ENCODE data around the gene BRMS1L. TPM values are rescaled to one million over a fixed set of nuclear protein-coding genes. Genes with fewer than 3 reads are reported as not detected.

BRMS1L gene
- polyA plus RNA-seq, 1 donor from 2014 or later: 30.8 TPM

GRCh38 chr14:35909665-35910064 lies 83.5 kb downstream of the BRMS1L start:
- TF ChIP-seq POLR2AphosphoS5 (IDR thresholded peaks at IDR 0.05) (no peak), CTCF (IDR thresholded peaks at IDR 0.05; ENCODE audit: poor library complexity, severe bottlenecking) (no peak), SMC3 (conservative IDR thresholded peaks at IDR 0.05; ENCODE audit: poor library complexity) (no peak), TAF1 (IDR thresholded peaks at IDR 0.05; ENCODE audit: low read depth) (no peak), MXI1 (conservative IDR thresholded peaks at IDR 0.05; ENCODE audit: poor library complexity, severe bottlenecking) (no peak), EZH2 (IDR thresholded peaks at IDR 0.05; ENCODE audit: borderline replicate concordance, insufficient read depth, low read length, poor library complexity, severe bottlenecking) (no peak), REST (IDR thresholded peaks at IDR 0.05; ENCODE audit: borderline replicate concordance) (no peak), RAD21 (conservative IDR thresholded peaks at IDR 0.05) (no peak)
- no peaks in the 10 kb centered on the region for H3K9me2 ChIP-seq (ENCODE audit: insufficient read depth, low read length)
- no peak overlapping the region for H3K4me2 ChIP-seq (ENCODE audit: low read length)
- H3K79me2 ChIP-seq (replicated peaks; ENCODE audit: insufficient read depth, low read length): no peaks in the 10 kb centered on the region
- no peaks in the 10 kb centered on the region for H4K20me1 ChIP-seq (ENCODE audit: insufficient read depth)
- H3K9me3 ChIP-seq (ENCODE audit: low read length): no peaks in the 10 kb centered on the region
- no peak overlapping the region for H3K27ac ChIP-seq (ENCODE audit: low read length)
- H3K36me3 ChIP-seq (ENCODE audit: insufficient read depth, low read length): no peaks in the 10 kb centered on the region
- H3K4me3 ChIP-seq (ENCODE audit: low read length): no peak overlapping the region
- H3K27me3 ChIP-seq (ENCODE audit: insufficient read depth, low read depth, low read length): no peaks in the 10 kb centered on the region
- H3F3A ChIP-seq (ENCODE audit: insufficient read depth, low read length, poor library complexity, severe bottlenecking): no peaks in the 10 kb centered on the region
- no peak overlapping the region for H2AFZ ChIP-seq (ENCODE audit: low read depth, low read length)
- no peak overlapping the region for H3K9ac ChIP-seq (ENCODE audit: low read length)

- Histone ChIP-seq H3K4me2 (ENCODE audit: low read length) (no peak overlapping the region), H3K27ac (ENCODE audit: low read length) (no peak overlapping the region), H4K20me1 (ENCODE audit: insufficient read depth) (no peaks in the 10 kb centered on the region), H3K9me3 (ENCODE audit: low read length) (no peaks in the 10 kb centered on the region), H3K27me3 (ENCODE audit: insufficient read depth, low read depth, low read length) (no peaks in the 10 kb centered on the region), H3K4me3 (ENCODE audit: low read length) (no peak overlapping the region), H3K9me2 (ENCODE audit: insufficient read depth, low read length) (no peaks in the 10 kb centered on the region), H3F3A (ENCODE audit: insufficient read depth, low read length, poor library complexity, severe bottlenecking) (no peaks in the 10 kb centered on the region), H3K9ac (ENCODE audit: low read length) (no peak overlapping the region), H2AFZ (ENCODE audit: low read depth, low read length) (no peak overlapping the region), H3K36me3 (ENCODE audit: insufficient read depth, low read length) (no peaks in the 10 kb centered on the region), H3K79me2 (replicated peaks; ENCODE audit: insufficient read depth, low read length) (no peaks in the 10 kb centered on the region)
- TF ChIP-seq MXI1 (conservative IDR thresholded peaks at IDR 0.05; ENCODE audit: poor library complexity, severe bottlenecking) (no peak), POLR2AphosphoS5 (IDR thresholded peaks at IDR 0.05) (no peak), SMC3 (conservative IDR thresholded peaks at IDR 0.05; ENCODE audit: poor library complexity) (no peak), REST (IDR thresholded peaks at IDR 0.05; ENCODE audit: borderline replicate concordance) (no peak), EZH2 (IDR thresholded peaks at IDR 0.05; ENCODE audit: borderline replicate concordance, insufficient read depth, low read length, poor library complexity, severe bottlenecking) (no peak), CTCF (IDR thresholded peaks at IDR 0.05; ENCODE audit: poor library complexity, severe bottlenecking) (no peak), RAD21 (conservative IDR thresholded peaks at IDR 0.05) (no peak), EP300 (conservative IDR thresholded peaks at IDR 0.05; ENCODE audit: poor library complexity, severe bottlenecking) (no peak), TAF1 (IDR thresholded peaks at IDR 0.05; ENCODE audit: low read depth) (no peak)
Observed at GRCh38 chr14:35910191-35910590, 84.1 kb downstream of the BRMS1L start.

Data from neural cell (in vitro differentiated cells).